Right atrium auricular region (tissue), 2 donors: ENCODE results near the gene DYNC1LI1. TPM values are rescaled to one million over a fixed set of nuclear protein-coding genes. Genes with fewer than 3 reads are reported as not detected.

ENCODE experiments used
- DNase-seq: peaks from one replicate; pipeline ENCODE4 v3.0.0-alpha.2; 2019; ENCODE audit warnings: low spot score
- H3K27ac ChIP-seq, 2 donors: fragments of 200-600 bp; sonication (generic); 1 replicate in 1 of 2; 2 replicates in 1 of 2; pipeline ENCODE4 v1.5.1; 2016 to 2019
- H3K27me3 ChIP-seq, 2 donors: fragments of 200-600 bp; sonication (generic); one replicate each; pipeline versions ENCODE4 v1.5.1 to v1.6.0; 2017 to 2019
- H3K36me3 ChIP-seq: fragments of 200-600 bp; sonication (generic); one replicate; pipeline ENCODE4 v1.5.1; 2016
- H3K4me1 ChIP-seq, 2 donors: fragments of 200-600 bp; sonication (generic); one replicate each; pipeline versions ENCODE4 v1.5.1 to v1.6.0; 2017 to 2019
- H3K4me3 ChIP-seq, 2 donors: fragments of 200-600 bp; sonication (generic); 1 replicate in 1 of 2; 2 replicates in 1 of 2; pipeline ENCODE4 v1.5.1; 2017 to 2019; ENCODE audit warnings: mild to moderate bottlenecking in 1 of 2, moderate library complexity in 1 of 2
- H3K9me3 ChIP-seq, 2 donors: fragments of 200-600 bp; sonication (generic); one replicate each; pipeline ENCODE4 v1.5.1; 2019
- CTCF ChIP-seq, 2 donors: fragments of 200-600 bp; sonication (generic); IDR thresholded peaks; one replicate each; pipeline ENCODE4 v1.5.1; 2019; ENCODE audit warnings: antibody characterized with exemption in 2 of 2
- microRNA-seq, 2 donors: library from miRNA; unstranded; fragments of <30 nt; microRNA quantifications; one replicate each; pipeline ENCODE4, GENCODE V29; 2016 to 2017; ENCODE audit warnings: borderline number of aligned reads in 2 of 2, borderline replicate concordance in 1 of 2
- total RNA-seq, 2 donors: library from RNA; depleted of rRNA; stranded (reverse); fragments of >200 nt; gene quantifications; one replicate each; pipeline ENCODE4 v1.1.0, GENCODE V29; 2016

The DYNC1LI1 gene
- total RNA-seq, 2 donors from 2014 or later = 36.6 to 39.7 TPM

GRCh38 chr3:32480604-32481003 lies 90.1 kb downstream of the DYNC1LI1 start:
- Histone ChIP-seq H3K9me3 (no peaks in the 10 kb centered on the region), H3K27ac (no peak overlapping the region), H3K27me3 (no peaks in the 10 kb centered on the region), H3K4me1 (no peaks in the 10 kb centered on the region), H3K36me3 (peaks cover 4% of the 10 kb centered on the region), H3K4me3 (no peak overlapping the region)
- TF ChIP-seq CTCF (IDR thresholded peaks at IDR 0.05) = no peak
- DNase-seq = no peak

Small RNAs within 50 kb of the gene (microRNA-seq; reads per million reads assigned to microRNA genes)
- 0 to 0.71 reads per million in 2 donors for gene MIR548AY

Other genes starting within 250 kb of the DYNC1LI1 start
- gene CMTM7, start 179.0 kb downstream of the DYNC1LI1 start, total RNA-seq = 10 to 100 TPM in 1 of 2 donors, 1 to 10 TPM in 1; 8.2 to 10.5 TPM
- gene CMTM6, start 68.0 kb downstream of the DYNC1LI1 start, total RNA-seq = 10 to 100 TPM; 16.6 to 25.9 TPM
- 10 to 100 TPM; 11.2 to 13.8 TPM for gene CNOT10, start 114.3 kb upstream of the DYNC1LI1 start, total RNA-seq
- gene TRIM71, start 247.1 kb upstream of the DYNC1LI1 start, total RNA-seq = not detected